Mammary epithelial cell (primary cell): Measurements from ENCODE around the gene CDH12.

Experiments
- EZH2 ChIP-seq: IDR thresholded peaks from 2 replicates; pipeline ENCODE4 v1.6.1; 2012; ENCODE audit warnings: low read length, inconsistent platforms, borderline replicate concordance
- TF ChIP-seq, protein P1 (sequence below), 2 donors: IDR thresholded peaks in 1 of 2; conservative IDR thresholded peaks in 1 of 2; 2 replicates each; pipeline ENCODE4 v1.5.1; 2011 to 2012; ENCODE audit warnings: inconsistent platforms in 2 of 2, low read length in 2 of 2, mild to moderate bottlenecking in 2 of 2, control low read depth in 1 of 2, low read depth in 1 of 2; ENCODE audit not compliant: insufficient read depth in 1 of 2; ENCODE audit errors: extremely low read depth in 1 of 2

DNA sequence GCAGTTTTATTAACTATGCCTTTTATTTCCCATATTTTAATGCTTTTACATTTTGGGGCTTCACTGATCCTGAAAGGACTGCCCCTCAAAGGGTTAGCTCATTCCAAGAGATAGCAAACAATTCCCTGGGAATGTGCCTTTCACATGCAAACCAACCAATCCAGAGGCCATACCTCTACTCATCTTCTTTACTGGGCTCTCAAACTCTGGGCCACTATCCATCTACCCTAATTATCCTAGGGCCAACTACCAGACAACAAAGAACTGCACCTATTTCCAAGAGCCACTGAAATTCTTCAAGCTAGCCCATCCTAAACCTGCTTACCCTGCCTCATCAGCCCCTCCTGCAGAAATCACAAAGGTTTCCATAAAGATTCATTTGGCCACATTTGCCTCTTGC lies 364.7 kb downstream of the CDH12 start:
- TF ChIP-seq, protein P1, sequence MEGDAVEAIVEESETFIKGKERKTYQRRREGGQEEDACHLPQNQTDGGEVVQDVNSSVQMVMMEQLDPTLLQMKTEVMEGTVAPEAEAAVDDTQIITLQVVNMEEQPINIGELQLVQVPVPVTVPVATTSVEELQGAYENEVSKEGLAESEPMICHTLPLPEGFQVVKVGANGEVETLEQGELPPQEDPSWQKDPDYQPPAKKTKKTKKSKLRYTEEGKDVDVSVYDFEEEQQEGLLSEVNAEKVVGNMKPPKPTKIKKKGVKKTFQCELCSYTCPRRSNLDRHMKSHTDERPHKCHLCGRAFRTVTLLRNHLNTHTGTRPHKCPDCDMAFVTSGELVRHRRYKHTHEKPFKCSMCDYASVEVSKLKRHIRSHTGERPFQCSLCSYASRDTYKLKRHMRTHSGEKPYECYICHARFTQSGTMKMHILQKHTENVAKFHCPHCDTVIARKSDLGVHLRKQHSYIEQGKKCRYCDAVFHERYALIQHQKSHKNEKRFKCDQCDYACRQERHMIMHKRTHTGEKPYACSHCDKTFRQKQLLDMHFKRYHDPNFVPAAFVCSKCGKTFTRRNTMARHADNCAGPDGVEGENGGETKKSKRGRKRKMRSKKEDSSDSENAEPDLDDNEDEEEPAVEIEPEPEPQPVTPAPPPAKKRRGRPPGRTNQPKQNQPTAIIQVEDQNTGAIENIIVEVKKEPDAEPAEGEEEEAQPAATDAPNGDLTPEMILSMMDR (conservative IDR thresholded peaks at IDR 0.05 in 1 of 2, IDR thresholded peaks at IDR 0.05 in 1 of 2; ENCODE audit: extremely low read depth in 1 of 2, insufficient read depth in 1 of 2, low read depth in 1 of 2, low read length in 2 of 2) = no peak
- TF ChIP-seq EZH2 = no peak
